Smooth muscle cell (in vitro differentiated cells): ENCODE data around the gene AMDHD1. TPM values are rescaled to one million over a fixed set of nuclear protein-coding genes. Genes with fewer than 3 reads are reported as not detected.
"Not testable (repeated sequence)": the region's sequence is repeated elsewhere in the genome, so short reads cannot be mapped to it uniquely, and the experiment has no call there.

Source experiments
- DNase-seq: peaks from one replicate; lab custom pipeline; 2025; ENCODE audit not compliant: unreplicated experiment; lab: John Stamatoyannopoulos, UW
- H2AFZ ChIP-seq: fragments of 200-600 bp; sonication (generic); 2 replicates; pipeline ENCODE4 v1.6.0; 2016; ENCODE audit warnings: antibody characterized with exemption, low read depth, mild to moderate bottlenecking
- H3F3A ChIP-seq: fragments of 200-600 bp; sonication (generic); 2 replicates; pipeline ENCODE4 v1.6.0; 2017; ENCODE audit warnings: antibody characterized with exemption, low read depth
- H3K27ac ChIP-seq: fragments of 200-600 bp; sonication (generic); 2 replicates; pipeline ENCODE4 v1.5.1; 2016; ENCODE audit warnings: low read depth, mild to moderate bottlenecking
- H3K27me3 ChIP-seq: fragments of 200-600 bp; sonication (generic); 2 replicates; pipeline ENCODE4 v1.6.1; 2016; ENCODE audit warnings: low read depth, mild to moderate bottlenecking
- H3K36me3 ChIP-seq: fragments of 200-600 bp; sonication (generic); 2 replicates; pipeline ENCODE4 v1.5.1; 2016; ENCODE audit warnings: low read depth
- H3K4me1 ChIP-seq: fragments of 200-600 bp; sonication (generic); 2 replicates; pipeline ENCODE4 v1.5.1; 2016; ENCODE audit warnings: low read depth
- H3K4me2 ChIP-seq: fragments of 200-600 bp; sonication (generic); 2 replicates; pipeline ENCODE4 v1.6.0; 2016; ENCODE audit warnings: mild to moderate bottlenecking
- H3K4me3 ChIP-seq: fragments of 200-600 bp; sonication (generic); 2 replicates; pipeline ENCODE4 v1.5.1; 2016; ENCODE audit warnings: mild to moderate bottlenecking
- H3K79me2 ChIP-seq: fragments of 200-600 bp; sonication (generic); 2 replicates; pipeline ENCODE4 v1.6.0; 2016; ENCODE audit warnings: low read depth, mild to moderate bottlenecking
- H3K9ac ChIP-seq: fragments of 200-600 bp; sonication (generic); 2 replicates; pipeline ENCODE4 v1.6.0; 2016; ENCODE audit warnings: low read depth
- H3K9me3 ChIP-seq: fragments of 200-600 bp; sonication (generic); replicated peaks from 2 replicates; pipeline ENCODE4 v1.5.1; 2016; ENCODE audit warnings: low read depth
- H4K20me1 ChIP-seq: fragments of 200-600 bp; sonication (generic); 2 replicates; pipeline ENCODE4 v1.6.0; 2016; ENCODE audit warnings: low read depth
- CTCF ChIP-seq: fragments of 200-600 bp; sonication (generic); IDR thresholded peaks from 2 replicates; pipeline ENCODE4 v1.5.1; 2017; ENCODE audit warnings: borderline replicate concordance, mild to moderate bottlenecking, antibody characterized with exemption; ENCODE audit not compliant: insufficient read depth, poor library complexity, severe bottlenecking
- WGBS: methylation state at CpG from one replicate; pipeline ENCODE4 v1.1.7; 2016; ENCODE audit warnings: low lambda C conversion rate; 5-methylcytosine and 5-hydroxymethylcytosine counted together
- polyA plus RNA-seq: library from polyadenylated mRNA; unstranded; fragments of >200 nt; fragmentation: Nextera tagmentation; extraction: Ambion mirVana; gene quantifications from 2 replicates; pipeline ENCODE4 v1.2.1, GENCODE V29; 2016
- total RNA-seq: library from RNA; depleted of rRNA; stranded (reverse); fragments of >200 nt; gene quantifications from 2 replicates; pipeline ENCODE4 v1.2.3, GENCODE V29; 2014

The AMDHD1 gene
- total and polyA plus RNA-seq, 2 experiments from 2014 or later: 0.18 to 0.25 TPM

GRCh38 chr12:95966287-95966870, 23.2 kb downstream of the AMDHD1 start:
- no peak overlapping the region for H3K27ac ChIP-seq
- H3K27me3 ChIP-seq: no peaks in the 10 kb centered on the region
- 50% methylated on average over 7 of the region's 7 CpGs for WGBS
- no peak overlapping the region for H3K4me3 ChIP-seq
- no peaks in the 10 kb centered on the region for H4K20me1 ChIP-seq
- H3K9ac ChIP-seq: no peak overlapping the region
- no peaks in the 10 kb centered on the region for H3F3A ChIP-seq
- peak overlapping the region; percentile 26 for H2AFZ ChIP-seq
- TF ChIP-seq CTCF: no peak
- no peaks in the 10 kb centered on the region for H3K79me2 ChIP-seq
- no peaks in the 10 kb centered on the region for H3K4me1 ChIP-seq
- no peaks in the 10 kb centered on the region for H3K9me3 ChIP-seq
- H3K36me3 ChIP-seq: no peaks in the 10 kb centered on the region
- no peak for DNase-seq
- H3K4me2 ChIP-seq: no peak overlapping the region

GRCh38 chr12:95967301-95967700, 24.2 kb downstream of the AMDHD1 start:
- Histone ChIP-seq H3K79me2 (no peaks in the 10 kb centered on the region), H3K9me3 (no peaks in the 10 kb centered on the region), H3K4me3 (no peak overlapping the region), H3K4me2 (no peak overlapping the region), H3K27me3 (no peaks in the 10 kb centered on the region), H3K36me3 (no peaks in the 10 kb centered on the region), H3F3A (no peaks in the 10 kb centered on the region), H2AFZ (no peak overlapping the region), H4K20me1 (no peaks in the 10 kb centered on the region), H3K27ac (no peak overlapping the region), H3K9ac (no peak overlapping the region), H3K4me1 (no peaks in the 10 kb centered on the region)
- DNase-seq: no peak
- WGBS: 96% methylated on average over 2 of the region's 2 CpGs
- TF ChIP-seq CTCF: no peak

- H3K4me3 ChIP-seq, H3K4me1 ChIP-seq, H3K36me3 ChIP-seq, H3K4me2 ChIP-seq, H3K27me3 ChIP-seq, H3K79me2 ChIP-seq, DNase-seq, H4K20me1 ChIP-seq, H3K9ac ChIP-seq, H2AFZ ChIP-seq, H3K9me3 ChIP-seq, H3F3A ChIP-seq, H3K27ac ChIP-seq: not testable (repeated sequence)
- WGBS: 96% methylated on average over 24 of the region's 28 CpGs
Measured at GRCh38 chr12:95969116-95969515, 26.0 kb downstream of the AMDHD1 start.

- DNase-seq: no peak
- TF ChIP-seq CTCF: no peak
Measured at GRCh38 chr12:95970905-95971304, 27.8 kb downstream of the AMDHD1 start.

More at GRCh38 chr12:95970905-95971304, 27.8 kb downstream of the AMDHD1 start:
- Histone ChIP-seq H3K4me1 (no peaks in the 10 kb centered on the region), H3K9me3 (no peaks in the 10 kb centered on the region), H3K27ac (no peak overlapping the region), H3K9ac (no peak overlapping the region), H2AFZ (no peak overlapping the region), H3K36me3 (no peaks in the 10 kb centered on the region), H3K27me3 (no peaks in the 10 kb centered on the region), H3K4me3 (no peak overlapping the region), H3F3A (no peaks in the 10 kb centered on the region), H3K4me2 (peak overlapping the region; percentile 24), H4K20me1 (no peaks in the 10 kb centered on the region), H3K79me2 (no peaks in the 10 kb centered on the region)
- 31% methylated on average over 7 of the region's 7 CpGs for WGBS
